ENCODE measurements around the gene CEP85.

CEP85 gene

GRCh38 chr1:26278724-26279455 is 44.9 kb downstream of the CEP85 start:
- DNase-seq: no peak

- DNase-seq: peak; percentile 83
Measured at GRCh38 chr1:26279456-26280332, 45.7 kb downstream of the CEP85 start, which contains the start of gene SH3BGRL3. Gene SH3BGRL3, plus strand, starts transcription at chr1:26280086. Its CDS starts 70 bp downstream, at chr1:26280156.

GRCh38 chr1:26280333-26281042 is 46.5 kb downstream of the CEP85 start:
- DNase-seq: no peak

- DNase-seq: no peak
Measured at GRCh38 chr1:26281091-26281958, 47.3 kb downstream of the CEP85 start.

- DNase-seq: no peak
Measured at GRCh38 chr1:26281971-26282370, 48.0 kb downstream of the CEP85 start.

- no peak for DNase-seq
Measured at GRCh38 chr1:26282401-26282918, 48.5 kb downstream of the CEP85 start.

GRCh38 chr1:26283279-26283853 is 49.4 kb downstream of the CEP85 start:
- DNase-seq: no peak

GRCh38 chr1:26283871-26284596 is 50.0 kb downstream of the CEP85 start:
- DNase-seq: no peak

- DNase-seq: no peak
Measured at GRCh38 chr1:26284597-26285347, 50.8 kb downstream of the CEP85 start.

- DNase-seq: no peak
Measured at GRCh38 chr1:26285366-26286063, 51.5 kb downstream of the CEP85 start.

GRCh38 chr1:26286064-26286416 is 52.0 kb downstream of the CEP85 start:
- no peak for DNase-seq

- no peak for DNase-seq
Measured at GRCh38 chr1:26287033-26287711, 53.2 kb downstream of the CEP85 start.

- no peak for DNase-seq
Measured at GRCh38 chr1:26287811-26288210, 53.8 kb downstream of the CEP85 start.

- no peak for DNase-seq
Measured at GRCh38 chr1:26288311-26288941, 54.4 kb downstream of the CEP85 start.

- no peak for DNase-seq
Measured at GRCh38 chr1:26289158-26290059, 55.4 kb downstream of the CEP85 start.

GRCh38 chr1:26290122-26290881 is 56.3 kb downstream of the CEP85 start:
- DNase-seq: no peak

GRCh38 chr1:26290882-26291261 is 56.9 kb downstream of the CEP85 start:
- no peak for DNase-seq
